ENCODE data around the gene GPSM1. TPM values are rescaled to one million over a fixed set of nuclear protein-coding genes. Genes with fewer than 3 reads are reported as not detected.

Gene GPSM1
- total RNA-seq, 1 donor from 2014 or later: 6.2 TPM

DNA sequence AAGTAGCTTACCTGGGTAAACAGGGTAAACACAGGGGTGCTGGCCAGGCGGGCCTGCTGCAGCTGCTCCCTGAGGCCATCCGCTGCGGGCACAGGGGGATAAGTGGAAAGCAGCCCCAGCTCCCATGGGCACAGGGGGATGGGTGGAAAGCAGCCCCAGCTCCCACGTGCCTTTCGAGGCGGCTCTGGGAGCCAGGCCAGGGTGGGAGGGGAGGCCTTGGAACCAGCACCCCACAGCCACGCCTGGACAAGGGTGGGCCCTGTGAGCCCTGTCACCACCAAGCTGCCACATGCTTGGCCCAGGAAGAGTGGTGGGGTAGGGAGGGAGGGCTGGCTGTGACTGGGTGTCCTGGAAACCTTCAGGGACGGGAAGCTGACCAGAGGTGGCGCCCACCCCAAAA, 54.0 kb downstream of the GPSM1 start:
- Histone ChIP-seq H3K27ac (no peak overlapping the region), H3K36me3 (peaks cover 3% of the 10 kb centered on the region), H3K27me3 (no peaks in the 10 kb centered on the region), H3K9ac (no peak overlapping the region), H3K9me3 (ENCODE audit: low read depth) (no peaks in the 10 kb centered on the region), H3F3A (ENCODE audit: low read depth) (no peaks in the 10 kb centered on the region), H2AFZ (replicated peaks) (no peak overlapping the region), H3K79me2 (ENCODE audit: low read depth) (no peaks in the 10 kb centered on the region), H3K4me1 (no peaks in the 10 kb centered on the region), H3K4me3 (no peak overlapping the region), H3K4me2 (no peak overlapping the region), H4K20me1 (ENCODE audit: low read depth) (no peaks in the 10 kb centered on the region)
- H3K4me3 Mint-ChIP-seq: no peak overlapping the region
- H3K4me1 Mint-ChIP-seq: no peaks in the 10 kb centered on the region
- TF ChIP-seq EZH2 (IDR thresholded peaks at IDR 0.05) (no peak), EZH2phosphoT487 (IDR thresholded peaks at IDR 0.05) (no peak), CTCF (IDR thresholded peaks at IDR 0.05) (no peak)
- H3K27ac Mint-ChIP-seq: no peak overlapping the region
- H3K27me3 Mint-ChIP-seq (ENCODE audit: insufficient read depth, low read depth): peaks cover 2% of the 10 kb centered on the region
- no peak for DNase-seq (ENCODE audit: low spot score)
- H3K9me3 Mint-ChIP-seq: no peaks in the 10 kb centered on the region
- peaks cover 9% of the 10 kb centered on the region for H3K36me3 Mint-ChIP-seq

- Histone ChIP-seq H3K36me3 (peaks cover 3% of the 10 kb centered on the region), H3K27ac (no peak overlapping the region), H3K9ac (no peak overlapping the region), H3K4me1 (no peaks in the 10 kb centered on the region), H2AFZ (replicated peaks) (no peak overlapping the region), H4K20me1 (ENCODE audit: low read depth) (no peaks in the 10 kb centered on the region), H3K79me2 (ENCODE audit: low read depth) (no peaks in the 10 kb centered on the region), H3K4me3 (no peak overlapping the region), H3K9me3 (ENCODE audit: low read depth) (no peaks in the 10 kb centered on the region), H3K27me3 (no peaks in the 10 kb centered on the region), H3K4me2 (no peak overlapping the region), H3F3A (ENCODE audit: low read depth) (no peaks in the 10 kb centered on the region)
- H3K4me3 Mint-ChIP-seq: no peak overlapping the region
- DNase-seq (ENCODE audit: low spot score): no peak
- peaks cover 9% of the 10 kb centered on the region for H3K36me3 Mint-ChIP-seq
- peaks cover 2% of the 10 kb centered on the region for H3K27me3 Mint-ChIP-seq (ENCODE audit: insufficient read depth, low read depth)
- H3K9me3 Mint-ChIP-seq: no peaks in the 10 kb centered on the region
- no peaks in the 10 kb centered on the region for H3K4me1 Mint-ChIP-seq
- no peak overlapping the region for H3K27ac Mint-ChIP-seq
- no peak for TF ChIP-seq EZH2 (IDR thresholded peaks at IDR 0.05)
- no peak for TF ChIP-seq CTCF (IDR thresholded peaks at IDR 0.05)
- no peak for TF ChIP-seq EZH2phosphoT487 (IDR thresholded peaks at IDR 0.05)
Observed at GRCh38 chr9:136381966-136382513, 54.7 kb downstream of the GPSM1 start.

DNA sequence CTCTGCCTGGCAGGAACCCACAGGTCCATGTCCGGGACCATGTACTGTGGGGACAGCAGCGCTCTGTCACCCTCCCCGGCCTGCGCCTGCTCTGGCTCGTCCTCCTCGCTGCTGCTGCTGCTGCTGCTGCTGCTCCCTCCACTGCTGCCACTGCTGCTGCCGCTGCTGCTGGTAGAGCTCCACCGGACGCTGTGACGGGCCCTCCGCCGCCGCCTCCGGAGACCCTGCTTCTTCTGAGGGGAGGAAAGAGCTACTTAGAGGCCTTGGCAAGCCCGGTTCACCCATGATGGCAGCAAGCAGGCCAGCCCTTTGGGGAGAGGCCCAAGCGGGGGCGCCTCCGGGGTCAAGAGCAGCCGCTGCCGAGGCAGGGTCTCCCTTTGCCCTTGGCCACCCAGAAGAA, 56.1 kb downstream of the GPSM1 start:
- Histone ChIP-seq H4K20me1 (ENCODE audit: low read depth) (no peaks in the 10 kb centered on the region), H3K27ac (no peak overlapping the region), H3K4me2 (no peak overlapping the region), H3K36me3 (peaks cover 3% of the 10 kb centered on the region), H3K4me1 (no peaks in the 10 kb centered on the region), H3K79me2 (ENCODE audit: low read depth) (no peaks in the 10 kb centered on the region), H3F3A (ENCODE audit: low read depth) (no peaks in the 10 kb centered on the region), H3K9ac (no peak overlapping the region), H3K27me3 (no peaks in the 10 kb centered on the region), H3K4me3 (no peak overlapping the region), H2AFZ (replicated peaks) (no peak overlapping the region), H3K9me3 (ENCODE audit: low read depth) (no peaks in the 10 kb centered on the region)
- no peak overlapping the region for H3K27ac Mint-ChIP-seq
- H3K4me3 Mint-ChIP-seq: no peak overlapping the region
- H3K27me3 Mint-ChIP-seq (ENCODE audit: insufficient read depth, low read depth): peaks cover 2% of the 10 kb centered on the region
- no peaks in the 10 kb centered on the region for H3K9me3 Mint-ChIP-seq
- no peaks in the 10 kb centered on the region for H3K4me1 Mint-ChIP-seq
- DNase-seq (ENCODE audit: low spot score): no peak
- H3K36me3 Mint-ChIP-seq: peaks cover 14% of the 10 kb centered on the region
- no peak for TF ChIP-seq EZH2phosphoT487 (IDR thresholded peaks at IDR 0.05)
- TF ChIP-seq EZH2 (IDR thresholded peaks at IDR 0.05): no peak
- no peak for TF ChIP-seq CTCF (IDR thresholded peaks at IDR 0.05)
